ENCODE results near the gene FYB2. TPM values are rescaled to one million over a fixed set of nuclear protein-coding genes. Genes with fewer than 3 reads are reported as not detected.

The FYB2 gene
- total RNA-seq, 1 experiment from 2014 or later: 0.48 TPM

DNA sequence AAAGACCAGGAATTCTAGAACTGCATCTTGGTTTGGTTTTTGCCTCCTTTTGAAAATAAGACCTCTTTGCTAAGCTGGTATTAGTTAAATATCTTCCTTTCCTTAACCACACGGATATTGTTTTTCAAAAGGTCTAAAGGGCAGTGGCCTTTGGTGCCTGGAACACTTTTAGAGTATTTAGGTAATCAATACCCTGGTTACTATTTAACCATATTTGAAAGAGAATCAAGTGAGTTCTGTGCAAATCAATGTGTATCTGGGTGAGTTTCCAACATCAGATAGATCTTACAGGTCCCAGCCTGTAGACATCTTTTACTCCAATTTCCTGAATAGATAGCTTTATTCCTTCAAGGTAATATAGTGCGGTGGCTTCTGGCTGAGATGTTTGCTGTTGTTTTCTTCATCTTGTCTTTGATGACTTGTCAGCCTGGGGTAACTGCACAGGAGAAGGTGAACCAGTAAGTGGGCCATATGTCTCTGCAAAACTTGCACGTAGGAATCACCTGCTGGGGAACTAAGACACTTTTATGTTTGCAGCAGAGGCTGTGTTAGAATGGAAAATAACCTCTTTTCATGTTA, 35.4 kb upstream of the FYB2 start, which contains the start of gene C8A:
C8A (plus strand) TSS at position 277 of the 579 bp plus-strand sequence; CDS start at position 382, 105 bp downstream.
- Histone ChIP-seq H4K91ac (ENCODE audit: insufficient read length, low read depth, low read length) (no peak within 1 kb of the TSS), H3K56ac (ENCODE audit: insufficient read length, low read depth, low read length) (no peak within 1 kb of the TSS), H3K79me1 (ENCODE audit: insufficient read depth, low read depth, low read length, poor library complexity, severe bottlenecking) (no peaks in the 10 kb centered on the region), H3K27me3 (ENCODE audit: insufficient read depth, low read length) (no peaks in the 10 kb centered on the region), H4K20me1 (ENCODE audit: control insufficient read depth, insufficient read depth, insufficient read length) (no peaks in the 10 kb centered on the region), H3K27ac (ENCODE audit: insufficient read length, low read depth, low read length) (no peak within 1 kb of the TSS), H3T11ph (ENCODE audit: low read length) (no peak within 1 kb of the TSS), H2BK20ac (ENCODE audit: low read depth, low read length, poor library complexity, severe bottlenecking) (no peak within 1 kb of the TSS), H4K8ac (replicated peaks; ENCODE audit: insufficient read length, low read depth, low read length) (no peak within 1 kb of the TSS), H4K5ac (ENCODE audit: insufficient read length, low read depth, low read length) (no peak within 1 kb of the TSS), H3K4me1 (ENCODE audit: insufficient read depth, low read length) (no peaks in the 10 kb centered on the region), H3K23ac (ENCODE audit: insufficient read length, low read depth, low read length) (no peak within 1 kb of the TSS), H3K18ac (ENCODE audit: insufficient read length, low read depth, low read length) (no peak within 1 kb of the TSS), H2BK120ac (ENCODE audit: low read depth, low read length, poor library complexity, severe bottlenecking) (no peak within 1 kb of the TSS), H2AK5ac (ENCODE audit: insufficient read length, low read length) (no peak within 1 kb of the TSS), H3K9ac (ENCODE audit: extremely low read depth, insufficient read length, low read length) (no peak within 1 kb of the TSS), H2BK15ac (ENCODE audit: low read depth, low read length) (no peak within 1 kb of the TSS), H3K4ac (ENCODE audit: low read depth, low read length) (no peak within 1 kb of the TSS), H2BK5ac (ENCODE audit: insufficient read length, low read length) (no peak within 1 kb of the TSS), H3K4me2 (ENCODE audit: insufficient read depth, insufficient read length, low read length) (no peak within 1 kb of the TSS), H3K79me2 (ENCODE audit: insufficient read depth, low read length) (no peaks in the 10 kb centered on the region), H3K9me3 (ENCODE audit: control insufficient read depth, low read depth, low read length) (no peaks in the 10 kb centered on the region), H2AFZ (ENCODE audit: low read length) (no peak within 1 kb of the TSS), H2BK12ac (ENCODE audit: insufficient read length, low read depth, low read length) (no peak within 1 kb of the TSS), H3K23me2 (ENCODE audit: insufficient read length, low read depth, low read length, poor library complexity, severe bottlenecking) (no peaks in the 10 kb centered on the region), H3K14ac (ENCODE audit: insufficient read depth, low read length) (no peak within 1 kb of the TSS)
- Mint-ChIP-seq H3K4me3 (no peak within 1 kb of the TSS), H3K27me3 (ENCODE audit: low read depth) (no peaks in the 10 kb centered on the region; the same call in 1 of the 2 replicates), H3K27ac (no peak within 1 kb of the TSS), H3K4me1 (peaks cover 0 to 12% of the 10 kb centered on the region in 2 experiments; a peak in 3 of 4 replicates), H3K9me3 (no peaks in the 10 kb centered on the region), H3K36me3 (ENCODE audit: insufficient read depth in 1 of 3, low read depth in 3 of 3) (no peaks in the 10 kb centered on the region)
- DNase-seq: no peak
- TF ChIP-seq CTCF (conservative IDR thresholded peaks at IDR 0.05): no peak
- no CpG with 5 or more reads among the region's 3 CpGs for WGBS (ENCODE audit: extremely low coverage, insufficient read length, low lambda C conversion rate)

All from H9 (cell line).